IMR-90 (cell line): Measurements from ENCODE around the gene DUT.
A peak's percentile ranks its signal among the peaks of the same experiment; 100 is the strongest.

Experiments used
- BHLHE40 ChIP-seq: fragments of 150-350 bp; IDR thresholded peaks from 2 replicates; pipeline ENCODE4 v1.6.1; 2016; ENCODE audit warnings: mild to moderate bottlenecking, low read depth, low read length
- CEBPB ChIP-seq: IDR thresholded peaks from 2 replicates; pipeline ENCODE4 v1.6.1; 2012; ENCODE audit warnings: low read depth, low read length, improper control_type of control experiment
- MAZ ChIP-seq: IDR thresholded peaks from 2 replicates; pipeline ENCODE4 v1.6.1; 2012; ENCODE audit warnings: low read depth, mild to moderate bottlenecking, low read length, improper control_type of control experiment, moderate library complexity, borderline replicate concordance
- NFE2L2 ChIP-seq: fragments of 150-350 bp; IDR thresholded peaks from 2 replicates; pipeline ENCODE4 v1.6.1; 2016; ENCODE audit warnings: low read depth, mild to moderate bottlenecking, low read length
- POLR2A ChIP-seq: IDR thresholded peaks from 2 replicates; pipeline ENCODE4 v1.6.1; 2012; ENCODE audit warnings: mild to moderate bottlenecking, low read depth, low read length
- RAD21 ChIP-seq: IDR thresholded peaks from 2 replicates; pipeline ENCODE4 v1.6.1; 2012; ENCODE audit warnings: low read length, improper control_type of control experiment
- RCOR1 ChIP-seq: IDR thresholded peaks from 2 replicates; pipeline ENCODE4 v1.6.1; 2012; ENCODE audit warnings: mild to moderate bottlenecking, low read length, improper control_type of control experiment; ENCODE audit not compliant: insufficient replicate concordance
- RFX5 ChIP-seq: IDR thresholded peaks from 2 replicates; pipeline ENCODE4 v1.8.0; 2012; ENCODE audit warnings: low read depth, mild to moderate bottlenecking, low read length, moderate library complexity
- TF ChIP-seq, protein P1 (sequence below): fragments of 150-350 bp; IDR thresholded peaks from 2 replicates; pipeline ENCODE4 v1.6.1; 2016; ENCODE audit warnings: low read depth, mild to moderate bottlenecking, low read length, moderate library complexity, borderline replicate concordance
- TF ChIP-seq, protein P2 (sequence below): conservative IDR thresholded peaks from 2 replicates; pipeline ENCODE4 v1.5.1; 2012; ENCODE audit warnings: mild to moderate bottlenecking, low read depth, low read length, improper control_type of control experiment
- TF ChIP-seq, protein P3 (sequence below): fragments of 150-350 bp; IDR thresholded peaks from 2 replicates; pipeline ENCODE4 v1.6.1; 2017; ENCODE audit warnings: mild to moderate bottlenecking, antibody characterized with exemption, low read length, low read depth

DNA sequence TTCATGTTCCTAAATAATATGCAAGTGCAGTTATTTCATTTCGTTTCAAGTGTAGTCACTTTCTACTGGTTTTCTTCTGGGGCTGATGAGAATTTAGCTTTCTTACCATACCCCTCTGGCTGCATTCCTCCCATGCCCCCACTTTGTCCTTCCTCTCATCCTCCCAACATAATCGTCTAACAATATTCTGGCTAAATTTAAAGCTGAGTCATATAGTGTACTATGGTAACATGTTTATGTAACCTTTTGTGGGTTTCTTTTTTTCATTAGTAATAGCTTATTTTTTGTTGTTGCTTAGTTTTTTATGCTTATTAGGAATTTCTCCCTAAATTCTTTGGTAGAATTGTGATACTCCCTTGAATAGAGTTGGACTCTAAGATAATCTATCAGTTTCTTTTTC, 30.5 kb downstream of the DUT start:
- no peak for TF ChIP-seq POLR2A
- TF ChIP-seq, protein P1, sequence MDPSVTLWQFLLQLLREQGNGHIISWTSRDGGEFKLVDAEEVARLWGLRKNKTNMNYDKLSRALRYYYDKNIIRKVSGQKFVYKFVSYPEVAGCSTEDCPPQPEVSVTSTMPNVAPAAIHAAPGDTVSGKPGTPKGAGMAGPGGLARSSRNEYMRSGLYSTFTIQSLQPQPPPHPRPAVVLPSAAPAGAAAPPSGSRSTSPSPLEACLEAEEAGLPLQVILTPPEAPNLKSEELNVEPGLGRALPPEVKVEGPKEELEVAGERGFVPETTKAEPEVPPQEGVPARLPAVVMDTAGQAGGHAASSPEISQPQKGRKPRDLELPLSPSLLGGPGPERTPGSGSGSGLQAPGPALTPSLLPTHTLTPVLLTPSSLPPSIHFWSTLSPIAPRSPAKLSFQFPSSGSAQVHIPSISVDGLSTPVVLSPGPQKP = no peak
- TF ChIP-seq RFX5 = no peak
- TF ChIP-seq, protein P2, sequence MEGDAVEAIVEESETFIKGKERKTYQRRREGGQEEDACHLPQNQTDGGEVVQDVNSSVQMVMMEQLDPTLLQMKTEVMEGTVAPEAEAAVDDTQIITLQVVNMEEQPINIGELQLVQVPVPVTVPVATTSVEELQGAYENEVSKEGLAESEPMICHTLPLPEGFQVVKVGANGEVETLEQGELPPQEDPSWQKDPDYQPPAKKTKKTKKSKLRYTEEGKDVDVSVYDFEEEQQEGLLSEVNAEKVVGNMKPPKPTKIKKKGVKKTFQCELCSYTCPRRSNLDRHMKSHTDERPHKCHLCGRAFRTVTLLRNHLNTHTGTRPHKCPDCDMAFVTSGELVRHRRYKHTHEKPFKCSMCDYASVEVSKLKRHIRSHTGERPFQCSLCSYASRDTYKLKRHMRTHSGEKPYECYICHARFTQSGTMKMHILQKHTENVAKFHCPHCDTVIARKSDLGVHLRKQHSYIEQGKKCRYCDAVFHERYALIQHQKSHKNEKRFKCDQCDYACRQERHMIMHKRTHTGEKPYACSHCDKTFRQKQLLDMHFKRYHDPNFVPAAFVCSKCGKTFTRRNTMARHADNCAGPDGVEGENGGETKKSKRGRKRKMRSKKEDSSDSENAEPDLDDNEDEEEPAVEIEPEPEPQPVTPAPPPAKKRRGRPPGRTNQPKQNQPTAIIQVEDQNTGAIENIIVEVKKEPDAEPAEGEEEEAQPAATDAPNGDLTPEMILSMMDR = no peak
- no peak for TF ChIP-seq BHLHE40
- no peak for TF ChIP-seq RAD21
- TF ChIP-seq CEBPB = no peak
- no peak for TF ChIP-seq MAZ
- no peak for TF ChIP-seq RCOR1
- TF ChIP-seq NFE2L2 = peak; percentile 38; the same call in 1 of the 2 replicates
- TF ChIP-seq, protein P3, sequence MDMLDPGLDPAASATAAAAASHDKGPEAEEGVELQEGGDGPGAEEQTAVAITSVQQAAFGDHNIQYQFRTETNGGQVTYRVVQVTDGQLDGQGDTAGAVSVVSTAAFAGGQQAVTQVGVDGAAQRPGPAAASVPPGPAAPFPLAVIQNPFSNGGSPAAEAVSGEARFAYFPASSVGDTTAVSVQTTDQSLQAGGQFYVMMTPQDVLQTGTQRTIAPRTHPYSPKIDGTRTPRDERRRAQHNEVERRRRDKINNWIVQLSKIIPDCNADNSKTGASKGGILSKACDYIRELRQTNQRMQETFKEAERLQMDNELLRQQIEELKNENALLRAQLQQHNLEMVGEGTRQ = no peak
